Measurements from ENCODE around the gene ATG2B.
A peak's percentile ranks its signal among the peaks of the same experiment; 100 is the strongest.

ATG2B gene

GRCh38 chr14:96304956-96305355 lies 58.2 kb downstream of the ATG2B start:
- peak; percentile 15 for DNase-seq

- DNase-seq = no peak
Observed at GRCh38 chr14:96303981-96304380, 59.2 kb downstream of the ATG2B start.

- DNase-seq = no peak
Observed at GRCh38 chr14:96299441-96299840, 63.7 kb downstream of the ATG2B start.

GRCh38 chr14:96297997-96298515 lies 65.1 kb downstream of the ATG2B start:
- no peak for DNase-seq

GRCh38 chr14:96297000-96297399 lies 66.1 kb downstream of the ATG2B start:
- DNase-seq = peak; percentile 72

- no peak for DNase-seq
Observed at GRCh38 chr14:96294246-96294645, 68.9 kb downstream of the ATG2B start.

- no peak for DNase-seq
Observed at GRCh38 chr14:96287856-96288255, 75.3 kb downstream of the ATG2B start.

GRCh38 chr14:96286251-96286650 lies 76.9 kb downstream of the ATG2B start:
- no peak for DNase-seq

- DNase-seq = no peak
Observed at GRCh38 chr14:96285667-96286066, 77.5 kb downstream of the ATG2B start.

- no peak for DNase-seq
Observed at GRCh38 chr14:96284430-96284829, 78.7 kb downstream of the ATG2B start.

- no peak for DNase-seq
Observed at GRCh38 chr14:96284008-96284407, 79.1 kb downstream of the ATG2B start.

- peak; percentile 27 for DNase-seq
Observed at GRCh38 chr14:96281486-96281885, 81.7 kb downstream of the ATG2B start.

GRCh38 chr14:96280104-96280503 lies 83.0 kb downstream of the ATG2B start:
- no peak for DNase-seq

GRCh38 chr14:96279564-96279963 lies 83.6 kb downstream of the ATG2B start:
- DNase-seq = no peak

- DNase-seq = no peak
Observed at GRCh38 chr14:96277890-96278289, 85.3 kb downstream of the ATG2B start.

- peak; percentile 78 for DNase-seq
Observed at GRCh38 chr14:96275177-96276112, 87.7 kb downstream of the ATG2B start.

GRCh38 chr14:96274543-96274942 lies 88.6 kb downstream of the ATG2B start:
- DNase-seq = no peak

GRCh38 chr14:96274122-96274521 lies 89.0 kb downstream of the ATG2B start:
- DNase-seq = no peak

- no peak for DNase-seq
Observed at GRCh38 chr14:96273629-96274028, 89.5 kb downstream of the ATG2B start.

GRCh38 chr14:96272777-96273473 lies 90.2 kb downstream of the ATG2B start:
- peak; percentile 39 for DNase-seq

GRCh38 chr14:96271421-96271762 lies 91.7 kb downstream of the ATG2B start:
- DNase-seq = no peak

- DNase-seq = no peak
Observed at GRCh38 chr14:96270565-96271420, 92.3 kb downstream of the ATG2B start.

- DNase-seq = no peak
Observed at GRCh38 chr14:96269359-96269710, 93.8 kb downstream of the ATG2B start.
